Non-pigmented ciliary epithelial cell (primary cell): ENCODE data around the gene ATP11A.
"Not testable (repeated sequence)": the region's sequence is repeated elsewhere in the genome, so short reads cannot be mapped to it uniquely, and the experiment has no call there.

Source experiments
- DNase-seq: peaks from one replicate; pipeline ENCODE4 v3.0.0-alpha.2; 2010; ENCODE audit warnings: low read depth

ATP11A gene

GRCh38 chr13:112840472-112841302 lies 150.8 kb downstream of the ATP11A start:
- DNase-seq, result no peak

- DNase-seq, result not testable (repeated sequence)
These were observed 151.6 kb downstream of the ATP11A start for GRCh38 chr13:112841303-112842015.

GRCh38 chr13:112842343-112842856 lies 152.6 kb downstream of the ATP11A start:
- DNase-seq, result no peak

- DNase-seq, result no peak
These were observed 153.1 kb downstream of the ATP11A start for GRCh38 chr13:112842931-112843391.

- DNase-seq, result no peak
These were observed 153.7 kb downstream of the ATP11A start for GRCh38 chr13:112843392-112844111.

GRCh38 chr13:112844411-112844810 lies 154.6 kb downstream of the ATP11A start:
- DNase-seq, result no peak

- DNase-seq, result no peak
These were observed 155.0 kb downstream of the ATP11A start for GRCh38 chr13:112844879-112845278.

GRCh38 chr13:112845511-112846144 lies 155.8 kb downstream of the ATP11A start:
- DNase-seq, result no peak

GRCh38 chr13:112846411-112847115 lies 156.7 kb downstream of the ATP11A start:
- DNase-seq, result no peak

GRCh38 chr13:112849500-112849899 lies 159.7 kb downstream of the ATP11A start:
- no peak for DNase-seq

- no peak for DNase-seq
These were observed 160.4 kb downstream of the ATP11A start for GRCh38 chr13:112850273-112850672.

GRCh38 chr13:112851107-112852038 lies 161.5 kb downstream of the ATP11A start:
- DNase-seq, result no peak

GRCh38 chr13:112852392-112852791 lies 162.6 kb downstream of the ATP11A start:
- DNase-seq, result no peak

- no peak for DNase-seq
These were observed 163.0 kb downstream of the ATP11A start for GRCh38 chr13:112852808-112853207.

- no peak for DNase-seq
These were observed 164.5 kb downstream of the ATP11A start for GRCh38 chr13:112854321-112854720.

GRCh38 chr13:112855859-112856258 lies 166.0 kb downstream of the ATP11A start:
- DNase-seq, result no peak

GRCh38 chr13:112857914-112858490 lies 168.2 kb downstream of the ATP11A start:
- DNase-seq, result no peak

GRCh38 chr13:112859128-112859816 lies 169.4 kb downstream of the ATP11A start:
- DNase-seq, result no peak

GRCh38 chr13:112859817-112860190 lies 170.0 kb downstream of the ATP11A start:
- DNase-seq, result peak; percentile 34
